Activated CD8-positive, alpha-beta T cell treated with anti-CD3 and anti-CD28 coated beads for 36 hours (primary cell): ENCODE data around the gene TMEM35B. TPM values are rescaled to one million over a fixed set of nuclear protein-coding genes. Genes with fewer than 3 reads are reported as not detected.
A peak's percentile ranks its signal among the peaks of the same experiment; 100 is the strongest.
"Not testable (repeated sequence)": the region's sequence is repeated elsewhere in the genome, so short reads cannot be mapped to it uniquely, and the experiment has no call there.

Experiments used
- ATAC-seq: fragments of 200-7000 bp; cut with Tn5 transposase; one replicate; pipeline ENCODE4 v1.10.0; 2021; ENCODE audit warnings: mild to moderate bottlenecking, moderate library complexity
- CTCF ChIA-PET: fragments of 350-600 bp; sonication (Branson Sonifier 250); formaldehyde crosslinking; loops from one replicate; lab custom pipeline; 2021; ENCODE audit warnings: antibody characterized with exemption; lab: Charles Lee
- POLR2A ChIA-PET: fragments of 350-600 bp; sonication (Branson Sonifier 250); formaldehyde crosslinking; loops from one replicate; lab custom pipeline; 2021; ENCODE audit warnings: antibody characterized with exemption; lab: Charles Lee
- DNase-seq: peaks from one replicate; pipeline ENCODE4 v3.0.0-alpha.2; 2020
- H3K27ac Mint-ChIP-seq: one replicate; pipeline ENCODE4 v1.8.0; 2021; ENCODE audit warnings: mild to moderate bottlenecking, mixed read lengths
- H3K27me3 Mint-ChIP-seq: one replicate; pipeline ENCODE4 v1.8.0; 2021; ENCODE audit warnings: mixed read lengths
- H3K36me3 Mint-ChIP-seq: one replicate; pipeline ENCODE4 v1.8.0; 2021; ENCODE audit warnings: low read depth, mixed read lengths
- H3K4me1 Mint-ChIP-seq: one replicate; pipeline ENCODE4 v1.8.0; 2021; ENCODE audit warnings: low read depth, mixed read lengths
- H3K4me3 Mint-ChIP-seq: one replicate; pipeline ENCODE4 v1.8.0; 2021; ENCODE audit warnings: mild to moderate bottlenecking, moderate library complexity, mixed read lengths
- H3K9me3 Mint-ChIP-seq: one replicate; pipeline ENCODE4 v1.8.0; 2021; ENCODE audit warnings: mixed read lengths
- intact Hi-C: fragments of 100-400 bp; cut with micrococcal nuclease; formaldehyde crosslinking; loops from one replicate; pipeline ENCODE4 v1.10.0; 2022
- total RNA-seq, 2 experiments: library from RNA; stranded (reverse); gene quantifications; one replicate each; pipeline ENCODE4 v1.2.3, GENCODE V29; 2021
- TF ChIP-seq, protein P1 (sequence below): fragments of 200-600 bp; IDR thresholded peaks from one replicate; pipeline ENCODE4 v1.8.0; 2022; ENCODE audit warnings: antibody characterized with exemption, mild to moderate bottlenecking

Gene TMEM35B
- total RNA-seq, 2 experiments from 2014 or later, result 19.4 to 19.5 TPM

DNA sequence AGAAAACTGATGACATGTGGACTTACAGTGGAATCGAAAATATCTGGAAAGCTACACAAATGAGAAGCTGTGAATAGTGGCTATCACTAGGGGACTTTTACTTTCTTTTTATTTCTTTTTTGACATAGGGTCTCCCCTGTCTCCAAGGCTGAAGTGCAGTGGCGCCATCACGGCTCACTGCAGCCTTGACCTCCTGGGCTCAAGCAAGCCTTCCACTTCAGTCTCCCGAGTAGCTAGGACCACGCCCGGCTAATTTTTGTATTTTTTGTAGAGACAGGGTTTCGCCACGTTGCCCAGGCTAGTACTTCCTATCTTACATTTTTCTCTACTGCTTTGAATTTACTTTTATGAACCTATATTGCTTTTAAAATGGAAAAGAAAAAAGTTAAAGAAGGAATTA is 10.5 kb downstream of the TMEM35B start:
- DNase-seq, result no peak
- Mint-ChIP-seq H3K9me3 (no peaks in the 10 kb centered on the region), H3K4me3 (no peak overlapping the region), H3K27ac (no peak overlapping the region), H3K4me1 (peaks cover 10% of the 10 kb centered on the region), H3K36me3 (peaks cover 10% of the 10 kb centered on the region), H3K27me3 (no peaks in the 10 kb centered on the region)
- intact Hi-C loops, result no loop called here
- no peak for ATAC-seq
- TF ChIP-seq, protein P1, sequence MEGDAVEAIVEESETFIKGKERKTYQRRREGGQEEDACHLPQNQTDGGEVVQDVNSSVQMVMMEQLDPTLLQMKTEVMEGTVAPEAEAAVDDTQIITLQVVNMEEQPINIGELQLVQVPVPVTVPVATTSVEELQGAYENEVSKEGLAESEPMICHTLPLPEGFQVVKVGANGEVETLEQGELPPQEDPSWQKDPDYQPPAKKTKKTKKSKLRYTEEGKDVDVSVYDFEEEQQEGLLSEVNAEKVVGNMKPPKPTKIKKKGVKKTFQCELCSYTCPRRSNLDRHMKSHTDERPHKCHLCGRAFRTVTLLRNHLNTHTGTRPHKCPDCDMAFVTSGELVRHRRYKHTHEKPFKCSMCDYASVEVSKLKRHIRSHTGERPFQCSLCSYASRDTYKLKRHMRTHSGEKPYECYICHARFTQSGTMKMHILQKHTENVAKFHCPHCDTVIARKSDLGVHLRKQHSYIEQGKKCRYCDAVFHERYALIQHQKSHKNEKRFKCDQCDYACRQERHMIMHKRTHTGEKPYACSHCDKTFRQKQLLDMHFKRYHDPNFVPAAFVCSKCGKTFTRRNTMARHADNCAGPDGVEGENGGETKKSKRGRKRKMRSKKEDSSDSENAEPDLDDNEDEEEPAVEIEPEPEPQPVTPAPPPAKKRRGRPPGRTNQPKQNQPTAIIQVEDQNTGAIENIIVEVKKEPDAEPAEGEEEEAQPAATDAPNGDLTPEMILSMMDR, result no peak
- ChIA-PET CTCF (interaction anchor here (0.9 kb wide), 1 partner anchor 12 kb away, joined by 3 read pairs; no protein-coding TSS in a partner anchor), POLR2A (no interaction called here)

DNA sequence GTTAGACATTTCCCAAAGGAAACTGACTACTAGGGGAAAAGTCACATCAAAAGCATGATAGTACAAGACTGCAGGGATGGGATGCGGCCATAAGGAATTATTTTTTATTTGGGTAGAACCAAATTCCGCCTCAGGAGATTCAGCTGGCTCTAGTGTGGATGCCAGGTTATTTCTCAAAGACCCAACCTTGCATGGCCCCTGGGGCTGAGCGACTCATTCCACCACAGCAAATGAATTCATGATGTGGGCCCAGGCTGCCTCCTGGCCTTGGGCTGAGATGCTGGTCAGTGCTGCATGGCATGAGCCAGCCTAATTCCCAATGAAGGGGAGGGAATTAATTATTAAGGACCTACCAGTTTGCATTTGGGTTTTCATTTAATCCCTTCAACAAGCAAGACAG is 11.8 kb downstream of the TMEM35B start:
- no peak for DNase-seq
- intact Hi-C loops, result no loop called here
- ChIA-PET POLR2A (no interaction called here), CTCF (no interaction called here)
- peaks cover 10% of the 10 kb centered on the region for H3K36me3 Mint-ChIP-seq
- TF ChIP-seq, protein P1, result no peak
- ATAC-seq, result no peak
- no peak overlapping the region for H3K4me3 Mint-ChIP-seq
- peaks cover 7% of the 10 kb centered on the region for H3K4me1 Mint-ChIP-seq
- no peaks in the 10 kb centered on the region for H3K27me3 Mint-ChIP-seq
- H3K27ac Mint-ChIP-seq, result no peak overlapping the region
- no peaks in the 10 kb centered on the region for H3K9me3 Mint-ChIP-seq

DNA sequence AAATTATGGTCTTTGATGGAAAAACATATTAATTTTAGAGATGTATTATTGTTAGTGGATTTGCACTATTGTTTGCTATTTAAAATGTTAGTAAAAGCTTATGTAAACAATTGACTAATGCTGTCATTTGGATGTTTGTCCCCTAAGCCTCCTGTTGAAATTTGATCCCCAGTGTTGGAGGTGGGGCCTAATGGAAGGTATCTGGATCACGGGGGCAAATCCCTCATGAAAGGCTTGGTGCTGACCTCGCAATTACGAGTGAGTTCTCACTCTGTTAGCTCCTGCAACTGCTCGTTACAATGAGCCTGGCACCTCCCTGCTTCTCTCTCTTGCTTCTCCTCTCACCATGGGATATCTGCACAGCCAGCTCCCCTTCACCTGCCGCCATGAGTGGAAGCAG is 14.3 kb downstream of the TMEM35B start:
- TF ChIP-seq, protein P1, result no peak
- no peak overlapping the region for H3K27ac Mint-ChIP-seq
- no peaks in the 10 kb centered on the region for H3K27me3 Mint-ChIP-seq
- CTCF ChIA-PET, result interaction anchor here (1.1 kb wide), 1 partner anchor 80 kb away, joined by 3 read pairs; no protein-coding TSS in a partner anchor
- ATAC-seq, result no peak
- no peak overlapping the region for H3K4me3 Mint-ChIP-seq
- no peaks in the 10 kb centered on the region for H3K9me3 Mint-ChIP-seq
- POLR2A ChIA-PET, result no interaction called here
- DNase-seq, result no peak
- H3K36me3 Mint-ChIP-seq, result peaks cover 2% of the 10 kb centered on the region
- H3K4me1 Mint-ChIP-seq, result peaks cover 2% of the 10 kb centered on the region
- intact Hi-C loops, result no loop called here

DNA sequence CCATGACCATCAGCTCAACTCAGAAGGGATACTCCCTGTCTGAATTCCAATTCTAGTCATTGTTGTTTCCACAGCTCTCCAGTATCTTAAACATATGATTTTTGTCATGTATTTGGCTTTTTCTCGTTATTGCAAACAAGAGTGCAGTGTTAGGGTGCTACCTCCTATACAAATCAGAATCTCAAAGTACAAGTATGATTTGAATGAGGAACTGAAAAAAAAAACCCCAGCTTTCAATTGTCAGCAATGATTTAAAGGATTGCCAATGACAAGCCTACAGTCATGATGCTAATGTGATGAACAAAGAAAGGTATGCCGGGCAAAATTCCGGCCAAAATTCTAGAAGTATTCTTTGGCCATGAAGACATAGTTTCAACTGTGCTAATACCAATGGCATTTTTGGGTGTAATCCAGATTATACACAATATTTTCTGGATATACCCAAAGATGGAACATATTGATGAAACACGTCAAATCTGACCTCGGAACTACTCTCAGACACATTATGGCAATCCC is 14.9 kb downstream of the TMEM35B start:
- TF ChIP-seq, protein P1, result no peak
- POLR2A ChIA-PET, result no interaction called here
- peaks cover 2% of the 10 kb centered on the region for H3K4me1 Mint-ChIP-seq
- intact Hi-C loops, result no loop called here
- H3K9me3 Mint-ChIP-seq, result no peaks in the 10 kb centered on the region
- CTCF ChIA-PET, result interaction anchor here (1.1 to 1.2 kb wide), 2 partner anchors 15 to 80 kb away, joined by 3 to 6 read pairs; partner anchors contain the start of gene TMEM35B
- no peaks in the 10 kb centered on the region for H3K36me3 Mint-ChIP-seq
- ATAC-seq (no peak), DNase-seq (no peak)
- H3K27ac Mint-ChIP-seq, result no peak overlapping the region
- no peaks in the 10 kb centered on the region for H3K27me3 Mint-ChIP-seq
- no peak overlapping the region for H3K4me3 Mint-ChIP-seq

DNA sequence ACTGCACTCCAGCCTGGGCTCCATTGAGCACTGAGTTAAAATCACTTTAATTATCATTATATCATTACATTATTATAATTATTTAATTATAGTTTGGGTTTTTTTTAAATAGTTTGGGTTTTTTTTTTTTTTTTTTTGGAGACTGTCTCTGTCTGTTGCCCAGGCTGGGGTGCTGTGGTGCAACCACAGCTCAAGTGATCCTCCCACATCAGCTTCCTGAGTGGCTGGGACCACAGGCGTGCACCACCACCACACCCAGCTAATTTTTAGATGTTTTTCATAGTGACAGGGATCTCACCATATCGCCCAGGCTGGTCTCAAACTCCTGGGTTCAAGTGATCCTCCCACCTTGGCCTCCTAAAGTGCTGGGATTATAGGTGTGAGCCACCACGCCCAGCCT is 16.9 kb downstream of the TMEM35B start:
- DNase-seq, H3K36me3 Mint-ChIP-seq, H3K27ac Mint-ChIP-seq, intact Hi-C loops, CTCF ChIA-PET, H3K27me3 Mint-ChIP-seq, POLR2A ChIA-PET, H3K9me3 Mint-ChIP-seq, H3K4me3 Mint-ChIP-seq, H3K4me1 Mint-ChIP-seq: not testable (repeated sequence)
- peak; percentile 42 for ATAC-seq

DNA sequence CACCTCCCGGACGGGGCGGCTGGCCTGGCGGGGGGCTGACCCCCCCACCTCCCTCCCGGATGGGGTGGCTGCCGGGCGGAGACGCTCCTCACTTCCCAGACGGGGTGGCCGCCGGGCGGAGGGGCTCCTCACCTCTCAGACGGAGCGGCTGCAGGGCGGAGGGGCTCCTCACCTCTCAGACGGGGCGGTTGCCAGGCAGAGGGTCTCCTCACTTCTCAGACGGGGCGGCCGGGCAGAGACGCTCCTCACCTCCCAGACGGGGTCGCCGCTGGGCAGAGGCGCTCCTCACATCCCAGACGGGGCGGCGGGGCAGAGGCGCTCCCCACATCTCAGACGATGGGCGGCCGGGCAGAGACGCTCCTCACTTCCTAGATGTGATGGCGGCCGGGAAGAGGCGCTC is 17.5 kb downstream of the TMEM35B start:
- H3K27ac Mint-ChIP-seq, H3K4me3 Mint-ChIP-seq, H3K27me3 Mint-ChIP-seq, DNase-seq, POLR2A ChIA-PET, intact Hi-C loops, ATAC-seq, H3K9me3 Mint-ChIP-seq, H3K36me3 Mint-ChIP-seq, CTCF ChIA-PET, H3K4me1 Mint-ChIP-seq: not testable (repeated sequence)
